NCI-H2029 treated with DMSO at 0.1 percent for 48 hours (cell line): ENCODE data around the gene ADGRG3.
"Not testable (repeated sequence)": the region's sequence is repeated elsewhere in the genome, so short reads cannot be mapped to it uniquely, and the experiment has no call there.

ENCODE experiments used
- DNase-seq: peaks from one replicate; lab custom pipeline; 2025; lab: John Stamatoyannopoulos, UW

The ADGRG3 gene

DNA sequence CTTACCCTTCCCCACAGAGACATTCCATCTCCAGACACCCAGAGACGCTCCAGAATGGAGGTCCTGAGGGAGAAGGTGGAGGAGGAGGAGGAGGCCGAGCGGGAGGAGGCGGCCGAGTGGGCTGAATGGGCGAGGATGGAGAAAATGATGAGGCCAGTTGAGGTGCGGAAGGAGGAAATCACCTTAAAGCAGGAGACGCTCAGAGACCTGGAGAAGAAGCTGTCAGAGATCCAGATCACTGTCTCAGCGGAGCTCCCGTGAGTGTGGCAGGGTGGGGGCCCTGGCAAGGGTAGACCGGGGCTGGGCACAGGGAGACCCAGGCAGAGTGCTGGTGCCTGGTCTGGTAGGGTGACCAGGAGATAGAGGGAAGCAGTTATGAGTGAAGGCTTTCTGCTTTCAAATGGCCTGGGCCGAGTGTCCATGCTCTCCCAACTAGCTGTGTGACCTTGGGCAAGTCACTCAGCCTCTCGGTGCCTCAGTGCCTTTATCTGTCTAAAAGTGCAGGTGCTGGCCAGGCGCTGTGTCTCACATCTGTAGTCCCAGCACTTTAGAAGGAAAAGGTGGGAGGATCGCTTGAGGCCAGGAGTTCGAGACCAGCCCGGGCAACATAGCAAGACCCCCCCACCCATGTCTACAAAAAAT, 29.9 kb downstream of the ADGRG3 start:
- DNase-seq, result no peak

DNA sequence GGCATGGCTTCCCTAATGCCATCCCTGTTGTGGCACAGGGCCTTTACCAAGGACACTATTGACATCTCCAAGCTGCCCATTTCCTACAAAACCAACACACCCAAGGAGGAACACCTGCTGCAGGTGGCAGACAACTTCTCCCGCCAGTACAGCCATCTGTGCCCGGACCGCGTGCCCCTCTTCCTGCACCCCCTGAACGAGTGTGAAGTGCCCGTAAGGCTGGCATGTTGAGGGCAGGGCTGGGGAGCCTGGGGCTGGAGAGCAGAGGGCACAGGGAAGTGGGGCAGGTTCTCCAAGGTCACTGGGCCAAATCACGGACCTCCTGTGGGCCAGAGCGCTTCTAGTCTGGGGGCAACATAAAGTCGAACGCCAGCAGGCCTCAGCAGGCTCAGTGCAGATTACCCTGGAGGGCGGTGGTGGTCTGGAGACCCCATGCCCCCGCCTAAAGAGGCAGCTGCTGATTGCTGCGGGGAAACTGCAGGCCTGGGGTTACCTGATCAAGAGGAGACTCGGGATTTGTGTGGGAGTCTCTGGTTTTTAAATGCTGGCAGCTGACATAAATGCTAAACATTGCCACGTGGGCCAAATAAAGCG, 30.8 kb downstream of the ADGRG3 start:
- no peak for DNase-seq

DNA sequence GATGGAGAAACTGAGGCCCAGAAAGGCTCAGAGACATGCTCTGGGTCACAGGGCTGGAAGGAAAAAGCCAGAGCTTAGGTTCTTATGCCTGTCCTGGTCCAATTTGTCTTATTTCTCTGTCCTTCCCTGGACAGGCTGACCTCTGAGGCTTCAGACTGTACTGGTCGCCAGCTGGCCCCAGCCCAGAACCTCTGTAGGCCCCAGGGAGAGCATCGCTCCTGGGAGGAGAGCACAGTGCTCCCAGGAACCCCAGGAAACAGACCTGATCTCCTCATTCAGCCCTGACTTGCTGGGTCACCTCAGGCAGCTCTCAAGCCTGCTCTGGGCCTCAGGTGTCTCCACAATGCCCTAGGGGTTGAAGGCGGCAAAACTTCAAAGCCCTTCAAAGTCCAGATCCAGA, 31.4 kb downstream of the ADGRG3 start:
- no peak for DNase-seq

DNA sequence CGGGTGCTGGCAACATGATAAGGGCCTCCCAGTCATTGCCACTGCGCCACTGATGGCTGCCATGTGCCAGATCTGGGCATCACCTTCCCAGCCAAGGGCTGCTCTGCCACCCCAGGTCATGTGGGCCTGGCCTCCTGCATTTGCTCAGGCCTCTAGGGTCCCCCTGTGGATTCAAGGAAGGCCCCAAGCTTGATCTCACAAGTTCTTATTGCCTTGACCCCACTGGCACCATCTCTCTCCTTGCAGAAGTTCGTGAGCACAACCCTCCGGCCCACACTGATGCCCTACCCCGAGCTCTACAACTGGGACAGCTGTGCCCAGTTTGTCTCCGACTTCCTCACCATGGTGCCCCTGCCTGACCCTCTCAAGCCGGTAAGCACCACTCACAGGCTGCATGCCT, 31.8 kb downstream of the ADGRG3 start:
- no peak for DNase-seq

DNA sequence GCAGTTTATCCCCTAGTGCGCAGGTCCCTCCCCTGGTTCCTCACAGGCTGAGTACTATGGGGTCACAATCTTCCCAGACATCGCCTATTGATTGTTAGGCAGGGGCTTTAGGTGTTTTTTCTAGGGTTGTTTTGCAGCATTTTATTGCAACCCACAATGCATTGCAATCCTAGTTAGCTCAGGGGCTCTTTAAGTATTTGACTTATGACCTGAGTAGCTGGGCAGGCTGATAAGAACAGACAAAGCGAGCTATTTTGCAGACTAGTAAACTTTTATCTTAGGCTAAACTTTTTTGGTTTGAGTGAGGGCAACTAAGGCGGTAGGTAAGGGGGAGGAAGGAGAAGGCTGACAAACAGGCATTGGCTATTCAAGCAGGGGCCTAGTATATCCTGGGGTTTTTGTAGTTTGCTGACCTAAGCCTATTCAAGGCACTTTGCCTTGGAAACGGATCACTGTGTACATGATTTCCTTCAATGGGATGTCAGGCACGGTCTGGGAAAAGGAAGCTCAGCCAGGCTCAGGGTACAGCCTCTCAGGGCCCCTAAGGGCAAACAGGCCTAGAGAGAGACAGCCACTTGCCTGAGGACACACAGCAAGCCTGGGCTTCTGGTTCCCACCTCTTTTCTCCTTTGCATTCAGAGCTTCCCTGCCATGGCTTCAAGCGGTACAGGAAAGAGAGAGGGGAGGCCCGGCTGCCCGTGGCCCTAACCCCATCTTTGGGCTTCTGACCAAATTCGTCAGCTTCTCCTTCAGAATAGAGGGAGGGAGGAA, 32.9 kb downstream of the ADGRG3 start:
- no peak for DNase-seq

GRCh38 chr16:57701759-57702371, 33.8 kb downstream of the ADGRG3 start:
- no peak for DNase-seq

GRCh38 chr16:57703416-57704010, 35.4 kb downstream of the ADGRG3 start:
- no peak for DNase-seq

DNA sequence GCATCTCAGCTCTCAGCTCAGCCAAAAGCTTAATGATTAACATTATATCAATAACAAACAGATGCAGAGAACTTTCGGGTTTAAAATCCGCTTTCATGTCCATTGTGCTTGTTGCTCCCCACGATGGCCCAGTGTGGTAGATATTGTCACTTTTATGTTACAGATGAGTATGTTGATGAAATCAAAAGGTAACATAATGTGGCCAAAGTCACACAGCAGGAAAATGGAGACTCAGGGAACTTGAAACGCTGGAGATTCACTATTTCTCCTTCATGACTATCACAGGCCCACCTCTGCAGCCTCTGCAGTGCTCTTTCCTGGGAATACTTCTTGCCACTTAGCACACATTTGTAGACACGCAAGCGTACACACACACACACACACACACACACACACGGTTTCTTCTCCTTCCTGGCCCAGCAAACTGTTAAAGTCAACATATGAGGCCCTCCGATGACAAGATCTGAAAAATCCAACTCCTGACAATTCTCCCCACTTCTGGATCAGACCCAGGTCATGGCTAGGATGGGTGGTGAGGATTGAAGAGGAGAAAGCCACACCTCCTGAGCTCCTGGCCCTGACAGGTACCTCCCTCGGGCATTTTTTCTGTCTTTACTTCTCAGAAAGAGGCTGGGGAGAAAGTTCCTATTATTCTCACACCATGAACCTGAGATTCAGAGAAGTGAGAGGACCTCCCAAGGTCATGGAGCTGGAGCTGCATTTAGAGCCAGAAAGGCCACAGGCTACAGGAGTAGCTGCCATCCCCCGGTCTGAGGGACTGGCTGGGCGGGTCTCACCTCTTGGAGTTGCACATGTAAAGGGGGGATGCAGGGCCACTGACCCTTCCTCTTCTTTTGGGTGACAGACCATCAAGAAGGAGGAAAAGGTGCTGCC, 36.2 kb downstream of the ADGRG3 start:
- no peak for DNase-seq

- no peak for DNase-seq
Observed at GRCh38 chr16:57704905-57705852, 37.1 kb downstream of the ADGRG3 start.

DNA sequence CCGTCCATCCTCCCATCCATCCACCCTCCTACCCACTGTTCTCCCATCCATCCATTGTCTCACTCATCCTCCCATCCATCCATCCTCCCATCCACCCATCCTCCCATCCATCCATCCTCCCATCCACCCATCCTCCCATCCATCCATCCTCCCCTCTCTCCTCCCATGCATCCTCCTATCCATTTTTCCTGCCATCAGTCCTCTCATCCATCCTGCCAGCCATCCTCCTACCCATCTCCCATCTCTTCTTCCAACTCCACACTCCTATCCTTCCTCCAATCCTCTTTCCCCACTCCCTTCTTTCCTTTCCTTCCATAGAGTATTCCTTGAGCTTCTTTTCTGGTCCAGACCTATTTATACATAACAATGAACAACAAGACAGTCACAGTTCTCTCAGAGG, 38.6 kb downstream of the ADGRG3 start:
- no peak for DNase-seq

DNA sequence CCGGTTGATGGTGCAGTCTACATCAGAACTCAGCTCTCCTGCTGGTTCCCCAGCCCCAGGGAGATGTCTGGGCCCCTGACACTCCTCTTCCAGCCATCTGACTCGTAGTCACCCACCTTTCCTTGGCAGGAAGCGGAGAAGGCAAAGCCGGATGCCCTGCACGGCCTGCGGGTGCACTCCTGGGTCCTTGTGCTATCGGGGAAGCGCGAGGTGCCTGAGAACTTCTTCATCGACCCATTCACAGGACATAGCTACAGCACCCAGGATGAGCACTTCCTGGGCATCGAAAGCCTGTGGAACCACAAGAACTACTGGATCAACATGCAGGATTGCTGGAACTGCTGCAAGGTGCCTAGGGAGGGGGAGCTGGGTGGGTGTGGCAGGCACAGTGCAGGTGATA, 39.2 kb downstream of the ADGRG3 start:
- DNase-seq, result no peak

GRCh38 chr16:57708168-57708567, 40.1 kb downstream of the ADGRG3 start:
- DNase-seq, result no peak

DNA sequence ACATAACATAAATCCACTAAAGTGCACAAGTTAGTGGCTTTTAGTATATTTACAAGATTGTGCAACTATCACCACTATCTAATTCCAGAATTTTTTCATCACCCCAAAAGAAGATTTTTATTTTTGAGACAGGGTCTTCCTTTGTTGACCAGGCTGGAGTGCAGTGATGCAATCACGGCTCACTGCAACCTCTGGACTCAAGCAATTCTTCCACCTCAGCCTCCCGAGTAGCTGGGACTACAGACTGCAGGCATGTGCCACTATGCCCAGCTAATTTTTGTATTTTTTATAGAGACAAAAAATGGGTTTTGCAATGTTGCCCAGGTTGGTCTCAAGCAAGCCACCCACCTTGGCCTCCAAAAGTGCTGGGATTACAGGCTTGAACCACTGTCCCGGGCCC, 41.6 kb downstream of the ADGRG3 start:
- DNase-seq, result no peak

- no peak for DNase-seq
Observed at GRCh38 chr16:57711346-57711745, 43.2 kb downstream of the ADGRG3 start.

DNA sequence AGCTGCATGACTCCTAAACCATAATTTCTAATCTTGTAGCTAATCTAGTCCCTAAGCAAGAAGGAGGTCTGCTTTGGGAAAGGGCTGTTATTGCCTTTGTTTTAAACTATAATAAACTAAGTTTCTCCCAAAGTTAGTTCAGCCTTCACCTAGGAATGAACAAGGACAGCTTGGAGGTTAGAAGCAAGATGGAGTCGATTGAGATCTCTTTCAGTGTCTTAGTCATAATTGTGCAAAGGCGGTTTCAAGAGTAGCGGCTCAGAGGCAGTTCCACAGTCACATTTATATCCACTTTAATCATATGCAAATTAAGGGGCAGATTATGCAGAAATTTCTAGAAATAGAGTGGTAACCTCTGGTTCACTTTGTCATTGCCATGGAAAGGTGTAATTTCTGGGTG, 43.9 kb downstream of the ADGRG3 start:
- no peak for DNase-seq

DNA sequence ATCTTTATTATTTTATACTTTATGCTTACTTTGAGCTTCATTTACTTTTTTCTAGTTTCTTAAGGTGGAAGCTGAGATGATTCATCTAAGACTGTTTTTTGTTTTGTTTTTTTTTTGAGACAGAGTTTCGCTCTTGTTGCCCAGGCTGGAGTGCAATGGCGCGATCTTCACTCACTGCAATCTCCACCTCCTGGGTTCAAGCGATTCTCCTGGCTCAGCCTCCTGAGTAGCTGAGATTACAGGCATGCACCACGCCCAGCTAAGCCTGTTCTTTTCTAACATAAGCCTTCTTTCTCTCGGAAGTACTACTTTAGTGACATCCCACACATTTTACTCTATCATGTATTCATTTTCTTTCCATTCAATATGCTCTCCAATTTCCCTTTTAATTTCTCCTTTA, 44.5 kb downstream of the ADGRG3 start:
- not testable (repeated sequence) for DNase-seq

DNA sequence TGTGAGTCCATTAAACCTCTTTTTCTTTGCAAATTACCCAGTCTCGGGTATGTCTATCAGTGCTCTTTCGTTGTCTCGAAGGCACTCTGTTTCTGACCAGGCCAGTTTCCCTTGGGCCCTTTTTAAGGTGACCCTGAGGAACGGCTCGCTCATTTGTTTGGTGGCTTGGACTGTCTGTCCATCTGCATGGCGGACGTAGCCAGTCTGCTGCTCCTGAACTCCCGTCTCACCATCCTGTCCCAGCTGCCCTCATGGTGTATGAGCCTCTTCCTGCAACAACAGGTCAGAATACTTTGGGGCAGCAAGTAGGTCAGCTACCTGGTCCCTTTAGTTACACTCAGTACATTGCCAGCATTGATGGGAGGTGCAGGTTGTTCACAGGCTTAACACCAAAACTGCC, 45.5 kb downstream of the ADGRG3 start:
- no peak for DNase-seq

DNA sequence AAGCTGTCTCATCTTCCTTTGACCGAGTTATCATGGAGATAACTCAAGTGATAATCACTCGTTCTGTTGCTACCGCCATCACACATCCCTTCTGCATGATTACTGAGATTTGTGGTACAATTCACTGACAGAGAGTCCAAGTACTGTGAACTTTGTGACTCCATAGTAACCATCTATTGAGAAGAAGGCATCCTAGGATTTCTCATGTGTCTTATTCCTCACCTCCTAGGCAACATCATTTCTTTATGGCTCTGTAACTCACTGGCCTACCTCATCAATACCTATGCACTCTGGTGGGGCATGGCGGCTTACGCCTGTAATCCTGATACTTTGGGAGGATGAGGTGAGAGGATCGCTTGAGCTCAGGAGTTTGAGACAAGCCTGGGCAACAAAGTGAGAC, 45.9 kb downstream of the ADGRG3 start:
- no peak for DNase-seq

GRCh38 chr16:57720142-57720575, 52.1 kb downstream of the ADGRG3 start:
- DNase-seq, result no peak
